HG03469 (cell line): Measurements from ENCODE around the gene PIN4.
"Not testable (repeated sequence)": the region's sequence is repeated elsewhere in the genome, so short reads cannot be mapped to it uniquely, and the experiment has no call there.

Experiments
- ATAC-seq: cut with Tn5 transposase; IDR thresholded peaks from one replicate; pipeline ENCODE4 v1.9.1; 2021; ENCODE audit warnings: mild to moderate bottlenecking, moderate library complexity, moderate number of reproducible peaks; ENCODE audit not compliant: unreplicated experiment

The PIN4 gene

GRCh38 chrX:72201836-72202536 is 20.4 kb downstream of the PIN4 start:
- ATAC-seq, result no peak

GRCh38 chrX:72202792-72203401 is 21.3 kb downstream of the PIN4 start:
- no peak for ATAC-seq

GRCh38 chrX:72203421-72203820 is 21.9 kb downstream of the PIN4 start:
- no peak for ATAC-seq

- no peak for ATAC-seq
Observed at GRCh38 chrX:72205706-72206105, 24.1 kb downstream of the PIN4 start.

GRCh38 chrX:72207366-72207765 is 25.8 kb downstream of the PIN4 start:
- no peak for ATAC-seq

GRCh38 chrX:72208126-72208800 is 26.7 kb downstream of the PIN4 start:
- no peak for ATAC-seq

GRCh38 chrX:72216973-72217372 is 35.4 kb downstream of the PIN4 start:
- ATAC-seq, result no peak

- ATAC-seq, result not testable (repeated sequence)
Observed at GRCh38 chrX:72220375-72220774, 38.8 kb downstream of the PIN4 start.

- no peak for ATAC-seq
Observed at GRCh38 chrX:72230290-72230689, 48.7 kb downstream of the PIN4 start.

- no peak for ATAC-seq
Observed at GRCh38 chrX:72236841-72237240, 55.3 kb downstream of the PIN4 start.

- no peak for ATAC-seq
Observed at GRCh38 chrX:72238183-72238582, 56.6 kb downstream of the PIN4 start.

- peak; percentile 95 for ATAC-seq
Observed at GRCh38 chrX:72238721-72239475, 57.3 kb downstream of the PIN4 start, which contains the start of gene ERCC6L. Gene ERCC6L (minus strand): TSS chrX:72239027. CDS start chrX:72238911, 116 bp downstream.

- no peak for ATAC-seq
Observed at GRCh38 chrX:72240976-72241375, 59.4 kb downstream of the PIN4 start.

GRCh38 chrX:72243472-72243871 is 61.9 kb downstream of the PIN4 start:
- ATAC-seq, result no peak

- no peak for ATAC-seq
Observed at GRCh38 chrX:72245461-72246089, 64.0 kb downstream of the PIN4 start.

GRCh38 chrX:72247206-72247942 is 65.8 kb downstream of the PIN4 start:
- no peak for ATAC-seq
